ENCODE results near the gene CPSF6.

The CPSF6 gene

GRCh38 chr12:69318225-69318624 is 78.9 kb downstream of the CPSF6 start:
- Histone ChIP-seq H3K27ac (ENCODE audit: low read depth in 2 of 2, low read length in 2 of 2) (no peak overlapping the region), H3K4me1 (ENCODE audit: control insufficient read depth in 2 of 2, insufficient read depth in 2 of 2, low read length in 2 of 2) (no peaks in the 10 kb centered on the region), H3K4me3 (ENCODE audit: low read length in 2 of 2) (no peak overlapping the region), H3K36me3 (ENCODE audit: control insufficient read depth in 2 of 2, insufficient read depth in 2 of 2, low read length in 2 of 2) (no peaks in the 10 kb centered on the region), H3K9me3 (ENCODE audit: control insufficient read depth in 2 of 2, low read length in 2 of 2) (no peaks in the 10 kb centered on the region), H3K9ac (ENCODE audit: low read depth in 1 of 2, low read length in 2 of 2) (no peak overlapping the region), H3K27me3 (ENCODE audit: control insufficient read depth in 2 of 2, insufficient read depth in 2 of 2, low read length in 2 of 2) (no peaks in the 10 kb centered on the region)

DNA sequence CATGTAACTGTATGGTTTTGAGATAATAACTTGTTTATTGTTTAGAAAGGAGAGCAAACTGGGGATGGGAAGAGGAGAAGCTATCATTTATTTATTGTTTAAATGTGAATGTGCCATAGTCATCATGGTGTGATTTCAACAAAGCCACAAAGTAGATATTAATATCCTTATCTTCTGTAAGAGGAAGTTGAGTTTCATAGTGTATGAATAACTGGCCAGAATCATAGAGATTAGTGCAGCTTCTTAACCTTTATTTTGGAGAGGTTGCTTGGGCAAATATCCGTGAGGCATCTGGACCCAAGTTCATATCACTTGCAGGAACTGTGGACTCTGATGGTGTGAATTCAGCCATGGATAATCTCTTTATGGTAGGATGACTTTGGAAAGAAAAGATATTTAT is 82.0 kb downstream of the CPSF6 start:
- Histone ChIP-seq H3K4me1 (ENCODE audit: control insufficient read depth in 2 of 2, insufficient read depth in 2 of 2, low read length in 2 of 2) (no peaks in the 10 kb centered on the region), H3K27ac (ENCODE audit: low read depth in 2 of 2, low read length in 2 of 2) (no peak overlapping the region), H3K36me3 (ENCODE audit: control insufficient read depth in 2 of 2, insufficient read depth in 2 of 2, low read length in 2 of 2) (no peaks in the 10 kb centered on the region), H3K4me3 (ENCODE audit: low read length in 2 of 2) (no peak overlapping the region), H3K9ac (ENCODE audit: low read depth in 1 of 2, low read length in 2 of 2) (no peak overlapping the region), H3K27me3 (ENCODE audit: control insufficient read depth in 2 of 2, insufficient read depth in 2 of 2, low read length in 2 of 2) (no peaks in the 10 kb centered on the region), H3K9me3 (ENCODE audit: control insufficient read depth in 2 of 2, low read length in 2 of 2) (no peaks in the 10 kb centered on the region)

Measured in mucosa of rectum (tissue), 2 donors.